Hematopoietic multipotent progenitor cell treated with erythropoietin and hydrocortisone succinate and interleukin-3 and kit ligand, for 6 days (in vitro differentiated cells): ENCODE data around the gene AFAP1.
A peak's percentile ranks its signal among the peaks of the same experiment; 100 is the strongest.

Experiments used
- DNase-seq: peaks from one replicate; pipeline ENCODE4 v3.0.0-alpha.2; 2015

The AFAP1 gene

GRCh38 chr4:7967501-7968261 lies 28.0 kb upstream of the AFAP1 start:
- DNase-seq, result no peak

- DNase-seq, result no peak
Measured at GRCh38 chr4:7967063-7967440, 27.4 kb upstream of the AFAP1 start.

- DNase-seq, result no peak
Measured at GRCh38 chr4:7966281-7967062, 26.8 kb upstream of the AFAP1 start.

- no peak for DNase-seq
Measured at GRCh38 chr4:7964890-7965662, 25.4 kb upstream of the AFAP1 start.

- peak; percentile 6 for DNase-seq
Measured at GRCh38 chr4:7964459-7964858, 24.8 kb upstream of the AFAP1 start.

GRCh38 chr4:7963691-7964090 lies 24.0 kb upstream of the AFAP1 start:
- no peak for DNase-seq

GRCh38 chr4:7962609-7963508 lies 23.2 kb upstream of the AFAP1 start:
- DNase-seq, result no peak

- peak; percentile 19 for DNase-seq
Measured at GRCh38 chr4:7960790-7961655, 21.4 kb upstream of the AFAP1 start.

GRCh38 chr4:7960017-7960789 lies 20.5 kb upstream of the AFAP1 start:
- DNase-seq, result no peak

- no peak for DNase-seq
Measured at GRCh38 chr4:7959078-7959477, 19.4 kb upstream of the AFAP1 start.

- DNase-seq, result no peak
Measured at GRCh38 chr4:7956934-7957656, 17.4 kb upstream of the AFAP1 start.

GRCh38 chr4:7956270-7956808 lies 16.7 kb upstream of the AFAP1 start:
- DNase-seq, result no peak

GRCh38 chr4:7955393-7955792 lies 15.7 kb upstream of the AFAP1 start:
- DNase-seq, result no peak

- DNase-seq, result no peak
Measured at GRCh38 chr4:7952615-7953014, 13.0 kb upstream of the AFAP1 start.

- DNase-seq, result no peak
Measured at GRCh38 chr4:7950301-7951092, 10.8 kb upstream of the AFAP1 start.

- DNase-seq, result no peak
Measured at GRCh38 chr4:7949759-7950158, 10.1 kb upstream of the AFAP1 start.

GRCh38 chr4:7947927-7948326 lies 8.3 kb upstream of the AFAP1 start:
- DNase-seq, result peak; percentile 19

GRCh38 chr4:7945709-7946380 lies 6.2 kb upstream of the AFAP1 start:
- no peak for DNase-seq
